HG03342 (cell line): ENCODE data around the gene ARSD.
"Not testable (repeated sequence)": the region's sequence is repeated elsewhere in the genome, so short reads cannot be mapped to it uniquely, and the experiment has no call there.

ENCODE experiments used
- ATAC-seq: cut with Tn5 transposase; IDR thresholded peaks from one replicate; pipeline ENCODE4 v1.9.1; 2021; ENCODE audit warnings: mild to moderate bottlenecking, moderate library complexity; ENCODE audit not compliant: unreplicated experiment

Gene ARSD

DNA sequence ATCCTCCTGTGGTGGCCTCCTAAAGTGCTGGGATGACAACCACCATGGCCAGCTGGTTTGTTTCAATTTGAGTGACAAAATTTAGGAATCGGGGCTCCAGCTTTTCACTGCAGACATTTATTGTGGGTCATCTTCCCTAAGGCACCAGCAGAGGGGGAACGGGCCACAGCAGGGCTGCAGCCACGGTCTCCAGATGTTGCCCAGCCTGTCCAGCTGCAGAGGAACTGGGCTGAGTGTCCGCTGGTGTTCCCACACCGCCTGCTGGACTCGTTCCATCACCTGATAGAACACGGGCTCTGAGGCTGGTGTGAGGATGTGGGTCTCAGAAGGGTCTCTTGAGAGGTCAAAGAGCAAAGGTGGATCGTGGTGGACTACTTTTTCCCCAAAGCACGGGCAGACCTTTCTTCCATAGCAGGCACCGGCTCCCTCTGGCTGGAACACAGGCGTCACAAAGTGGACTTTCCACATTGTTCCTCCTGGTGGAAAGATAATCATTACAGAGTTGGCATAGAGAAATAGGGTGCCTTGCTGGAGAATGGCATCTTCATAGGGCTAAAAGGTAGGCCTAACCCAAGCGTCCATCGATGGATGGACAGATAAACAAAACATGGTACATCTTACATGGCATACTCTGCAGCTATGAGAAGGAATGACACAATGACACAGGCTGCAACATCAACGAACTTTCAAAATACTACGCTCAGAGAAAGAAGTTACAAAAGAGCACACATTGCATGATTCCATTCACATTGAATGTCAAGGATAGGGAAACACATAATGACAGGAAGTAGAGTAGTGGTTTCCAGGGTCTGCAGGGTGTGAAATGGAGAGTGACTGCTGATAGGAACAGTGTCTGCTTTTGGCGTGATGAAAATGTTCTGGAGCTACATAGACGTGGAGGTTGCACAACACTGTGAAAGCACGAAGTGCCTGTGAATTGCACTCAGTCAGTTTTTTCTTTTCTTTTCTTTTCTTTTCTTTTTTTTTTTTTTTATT, 5.9 kb upstream of the ARSD start:
- ATAC-seq, result no peak

DNA sequence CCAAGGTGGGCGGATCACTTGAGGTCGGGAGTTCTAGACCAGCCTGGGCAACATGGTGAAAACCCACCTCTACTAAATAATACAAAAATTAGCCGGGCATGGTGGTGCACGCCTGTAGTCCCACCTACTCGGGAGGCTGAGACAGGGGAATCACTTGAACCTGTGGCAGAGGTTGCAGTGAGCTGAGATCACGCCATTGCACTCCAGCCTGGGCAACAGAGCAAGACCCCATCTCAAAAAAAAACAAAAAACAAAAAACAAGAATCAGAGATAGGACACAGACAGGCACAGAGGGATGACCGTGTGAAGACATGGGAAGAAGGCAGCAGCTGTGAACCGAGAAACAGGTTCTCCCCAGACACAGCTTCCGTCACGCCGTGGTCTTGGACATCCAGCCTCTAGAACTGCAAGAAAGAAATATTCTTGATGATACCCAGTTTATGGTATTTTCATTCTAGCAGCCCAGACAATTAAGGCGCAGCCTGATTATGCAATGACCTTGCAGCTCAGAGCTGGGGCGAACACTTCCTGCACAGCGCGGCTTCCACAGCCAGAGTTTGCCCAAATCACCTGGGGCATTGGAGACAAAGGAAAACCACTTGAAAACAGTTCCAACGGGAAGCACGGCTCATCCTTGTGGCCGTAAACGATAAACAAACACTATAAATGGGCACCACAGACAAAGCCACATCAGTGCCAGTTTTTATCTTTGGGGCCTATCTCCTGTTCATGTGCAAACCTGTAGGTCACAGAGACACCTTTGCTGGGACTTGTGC, 4.2 kb upstream of the ARSD start:
- ATAC-seq, result no peak

DNA sequence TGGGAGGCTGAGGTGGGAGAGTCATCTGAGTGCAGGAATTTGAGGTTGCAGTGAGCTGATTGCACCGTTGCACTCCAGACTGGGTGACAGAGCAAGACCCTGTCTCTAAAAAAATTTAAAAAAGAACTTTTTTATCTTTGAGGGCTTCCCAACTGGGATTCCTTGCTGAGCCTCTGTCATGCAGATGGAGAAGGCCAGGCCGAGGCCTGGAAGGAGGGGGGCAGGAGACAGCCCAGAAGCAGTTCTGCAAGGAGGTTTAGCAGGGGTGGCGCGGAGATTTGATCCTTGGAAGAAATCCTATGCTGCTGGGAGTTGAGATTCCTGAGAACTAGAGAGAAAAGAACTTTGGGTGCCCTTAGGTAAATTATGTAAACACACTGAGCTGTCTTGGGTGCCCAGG, 2.5 kb upstream of the ARSD start:
- ATAC-seq, result no peak

DNA sequence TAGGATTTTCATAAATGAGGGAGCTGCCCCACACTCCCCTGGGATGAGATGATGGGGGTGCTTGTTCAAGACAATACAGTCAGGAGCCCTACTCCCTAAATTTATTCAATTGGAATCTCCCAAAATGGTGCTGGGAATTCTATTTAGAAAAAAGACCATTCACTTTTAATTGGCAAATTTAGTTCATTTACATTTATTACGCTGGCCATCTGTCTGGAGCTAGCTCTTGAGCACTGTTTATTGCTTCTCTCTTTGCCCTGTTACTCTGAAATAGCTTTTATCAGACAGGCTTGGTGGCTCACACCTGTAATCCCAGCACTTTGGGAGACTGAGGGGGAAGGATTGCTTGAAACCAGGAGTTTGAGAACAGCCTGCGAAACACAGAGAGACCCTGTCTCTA, 2.0 kb upstream of the ARSD start:
- ATAC-seq, result no peak

DNA sequence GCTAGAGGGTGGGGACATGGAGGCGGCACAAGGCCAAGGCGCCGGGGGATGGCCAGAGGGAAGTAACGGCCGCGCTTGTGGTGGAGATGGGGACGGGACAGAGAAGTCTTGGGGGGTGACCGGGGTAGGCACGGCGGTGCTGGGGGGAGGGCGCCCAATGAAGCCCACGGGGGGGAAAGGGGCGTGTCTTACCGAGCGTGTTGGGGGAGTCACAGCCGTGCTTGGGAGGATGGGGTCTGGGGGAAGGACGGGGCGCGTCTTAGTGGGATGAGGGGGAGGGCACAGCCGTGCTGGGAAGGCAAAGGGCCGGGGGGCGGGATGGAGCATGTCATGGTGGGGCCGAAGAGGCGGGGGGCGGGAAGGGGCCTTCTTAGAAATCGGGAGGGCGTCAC, 952 bp downstream of the ARSD start:
- ATAC-seq, result no peak

DNA sequence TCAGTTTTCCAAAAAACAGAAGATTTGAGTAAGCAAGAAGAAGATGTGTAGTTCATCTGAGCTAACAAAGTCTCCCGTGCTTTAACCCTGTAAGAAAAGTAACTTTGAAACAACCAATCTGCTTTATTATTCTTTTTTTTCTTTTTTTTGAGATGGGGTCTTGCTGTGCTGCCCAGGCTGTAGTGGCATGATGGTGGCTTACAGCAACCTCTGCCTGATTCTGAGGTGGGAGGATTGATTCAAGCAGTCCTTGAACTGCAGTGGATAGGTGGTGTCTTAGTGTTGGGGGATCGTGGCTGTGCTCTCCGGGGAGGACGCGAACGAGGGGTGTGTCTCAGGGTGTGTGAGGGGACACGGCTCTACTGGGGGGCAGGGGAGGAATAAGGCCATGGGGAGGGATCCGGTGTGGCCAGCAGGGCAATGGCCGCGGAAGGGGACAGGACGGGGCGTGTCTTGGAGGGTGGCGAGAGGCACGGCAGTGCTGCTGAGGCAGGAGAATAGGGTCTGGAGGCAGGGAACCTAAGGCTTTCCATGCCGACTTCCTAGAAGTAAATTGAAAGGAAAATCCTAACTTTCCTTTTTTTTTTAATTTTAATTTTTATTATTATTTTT, 2.4 kb downstream of the ARSD start:
- ATAC-seq, result no peak

DNA sequence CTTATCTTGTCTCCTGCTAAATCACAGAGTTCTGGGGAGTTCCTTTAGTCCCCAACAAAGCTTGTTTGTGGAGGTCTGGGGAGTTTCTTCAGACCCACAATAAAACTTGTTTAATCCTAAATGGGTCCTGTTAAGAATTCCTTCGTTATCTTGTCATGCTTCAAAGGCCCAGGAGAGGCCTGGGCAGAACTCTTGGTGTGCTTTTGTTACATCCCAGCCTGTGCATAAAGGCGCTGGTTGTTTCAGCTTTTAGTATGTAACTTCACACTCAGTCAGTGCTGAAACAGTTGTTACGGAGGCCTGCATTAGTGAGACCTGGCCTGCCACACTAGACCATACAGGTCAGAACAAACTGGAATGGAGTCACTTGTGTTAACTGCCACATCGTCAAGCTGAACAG, 2.9 kb downstream of the ARSD start:
- not testable (repeated sequence) for ATAC-seq

DNA sequence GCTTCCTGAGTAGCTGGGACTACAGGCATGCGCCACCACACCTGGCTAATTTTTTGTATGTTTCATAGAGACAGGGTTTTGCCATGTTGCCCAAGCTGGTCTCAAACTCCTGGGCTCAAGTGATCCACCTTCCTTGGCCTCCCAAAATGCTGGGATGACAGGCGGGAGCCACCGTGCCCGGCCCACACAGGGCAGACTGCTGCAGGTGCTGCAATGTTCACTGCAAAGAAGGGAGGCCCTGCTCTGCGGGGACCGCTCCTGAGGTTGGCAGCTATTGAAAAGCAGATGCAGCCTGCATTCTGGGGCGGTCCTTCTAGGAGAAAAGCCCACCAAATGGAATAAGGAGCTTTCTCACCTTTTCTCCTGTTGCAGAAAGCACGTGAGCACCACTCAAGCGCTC, 5.0 kb downstream of the ARSD start:
- ATAC-seq, result no peak

DNA sequence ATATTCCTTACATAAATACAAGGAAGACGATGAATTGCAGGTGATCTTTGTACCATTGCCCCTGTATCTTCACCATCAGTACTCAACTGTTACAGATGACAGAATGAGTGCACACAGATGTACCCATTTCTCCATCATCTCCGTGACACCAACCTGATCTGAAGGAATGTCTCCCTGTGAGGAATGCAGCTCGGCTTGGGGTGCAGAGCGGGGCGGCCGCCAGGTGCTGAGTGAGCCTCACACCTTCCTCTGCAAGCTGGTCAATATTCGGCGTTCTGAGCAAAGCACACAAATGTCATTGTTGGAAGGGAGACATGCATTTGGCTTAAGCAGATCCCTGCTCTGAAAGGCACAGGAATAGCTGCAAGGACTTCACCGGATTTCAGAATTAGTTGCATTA, 7.4 kb downstream of the ARSD start:
- ATAC-seq, result no peak

DNA sequence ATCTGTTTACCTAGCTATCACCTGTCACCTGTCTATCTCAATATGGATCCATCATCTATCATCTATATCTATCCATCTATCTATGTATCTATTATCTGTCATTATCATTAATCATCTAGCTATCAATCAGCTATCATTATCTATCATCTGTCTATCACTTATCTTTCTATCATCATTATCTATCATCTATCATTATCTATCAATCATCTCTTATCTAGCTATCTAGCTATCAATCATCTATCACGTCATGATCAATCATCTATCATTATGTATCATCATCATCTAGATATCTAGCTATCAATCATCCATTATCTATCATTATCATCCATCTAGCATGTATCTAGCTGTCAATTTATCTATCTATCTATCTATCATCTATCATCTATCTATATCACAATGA, 7.9 kb downstream of the ARSD start:
- ATAC-seq, result no peak

DNA sequence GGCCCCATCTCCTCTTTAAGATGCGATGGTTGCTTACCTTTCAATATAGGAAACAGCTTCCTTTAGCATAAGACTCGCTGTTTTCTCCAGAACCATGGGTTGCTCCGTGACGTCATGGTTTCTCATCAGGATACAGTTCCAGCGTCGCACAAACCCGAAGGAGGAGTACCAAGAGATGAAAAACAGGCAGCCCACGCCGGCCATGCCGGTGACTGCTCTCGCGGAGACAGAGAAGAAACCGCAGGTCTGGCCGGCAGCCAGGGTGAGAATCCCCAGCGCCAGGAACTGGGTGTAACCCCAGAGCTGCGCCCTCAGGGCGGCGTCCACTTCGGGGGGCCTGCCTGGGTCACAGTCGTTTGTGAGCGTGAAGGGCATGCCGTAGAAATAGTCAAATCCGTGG, 11.4 kb downstream of the ARSD start:
- no peak for ATAC-seq

DNA sequence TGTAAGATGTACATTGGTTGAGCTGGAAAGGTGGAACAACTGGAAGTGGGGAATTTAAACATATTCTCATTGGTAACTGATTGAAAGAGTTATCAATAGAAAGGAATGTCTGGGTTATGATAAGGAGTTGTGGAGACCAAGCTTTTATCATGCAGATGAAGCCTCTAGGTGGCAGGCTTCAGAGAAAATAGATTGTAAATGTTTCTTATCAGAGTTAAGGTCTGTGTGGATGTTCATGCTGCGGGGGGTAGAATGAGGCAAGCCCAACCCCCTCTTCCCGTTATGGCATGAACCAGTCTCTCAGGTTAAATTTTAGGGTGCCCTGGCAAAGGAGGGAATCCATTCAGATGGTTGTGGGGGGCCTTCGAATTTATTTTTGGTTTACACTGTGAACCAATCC, 16.0 kb downstream of the ARSD start:
- no peak for ATAC-seq

DNA sequence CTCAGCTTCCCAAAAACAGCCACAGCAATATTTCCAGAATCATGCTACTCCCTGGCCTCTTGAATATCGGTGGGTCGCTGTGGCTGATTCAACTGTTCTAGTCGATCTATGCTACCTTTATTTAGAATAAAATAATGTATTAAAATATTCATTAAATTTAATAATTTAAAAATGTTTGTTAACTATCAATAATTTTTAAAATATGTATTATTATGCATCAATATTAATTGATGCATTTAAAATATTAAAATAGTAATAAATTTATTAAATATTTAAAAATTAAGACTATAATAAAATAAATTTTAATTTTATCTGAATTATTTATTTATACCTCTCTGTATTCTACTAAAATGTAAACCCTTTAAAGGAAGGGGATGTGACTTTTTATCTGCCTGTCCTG, 19.0 kb downstream of the ARSD start:
- ATAC-seq, result no peak

DNA sequence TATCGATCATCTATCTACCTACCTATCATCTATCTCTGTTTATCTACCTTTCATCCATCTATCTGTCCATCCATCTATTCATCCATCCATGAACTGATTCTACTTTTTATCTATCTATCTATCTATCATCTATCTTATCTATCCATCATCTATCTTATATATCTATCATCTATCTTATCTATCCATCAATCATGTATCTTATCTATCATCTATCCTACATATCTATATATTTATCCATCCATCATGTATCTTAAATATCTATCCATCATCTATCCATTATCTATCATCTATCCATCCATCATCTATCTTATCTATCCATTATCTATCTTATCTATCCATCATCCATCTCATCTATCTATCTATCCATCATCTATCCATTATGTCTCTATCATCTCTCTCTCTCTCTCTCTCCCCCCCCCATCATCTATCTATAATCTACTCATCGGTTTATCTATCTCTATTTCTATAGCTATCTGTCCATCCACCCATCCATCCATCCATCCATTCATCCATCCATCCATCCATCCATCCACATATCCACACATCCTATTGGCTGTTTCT, 20.9 kb downstream of the ARSD start:
- no peak for ATAC-seq

DNA sequence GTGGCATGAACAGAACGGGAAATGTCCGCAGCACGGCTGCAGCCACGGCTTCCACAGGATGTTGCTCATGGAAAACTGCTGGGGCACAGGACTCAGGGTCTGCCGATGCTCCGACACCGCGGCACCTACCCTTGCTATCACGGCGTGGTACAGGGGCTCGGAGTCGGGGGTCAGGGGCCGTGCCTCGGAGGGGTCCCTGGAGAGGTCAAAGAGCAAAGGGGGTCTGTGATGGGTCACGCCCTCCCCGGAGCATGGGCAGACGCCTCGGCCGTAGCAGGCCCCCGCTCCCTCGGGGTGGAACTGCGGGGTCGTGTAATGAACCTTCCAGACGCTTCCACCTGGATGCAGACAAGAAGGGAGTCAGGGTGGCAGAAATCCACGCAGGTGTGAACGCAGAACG, 21.8 kb downstream of the ARSD start:
- no peak for ATAC-seq

DNA sequence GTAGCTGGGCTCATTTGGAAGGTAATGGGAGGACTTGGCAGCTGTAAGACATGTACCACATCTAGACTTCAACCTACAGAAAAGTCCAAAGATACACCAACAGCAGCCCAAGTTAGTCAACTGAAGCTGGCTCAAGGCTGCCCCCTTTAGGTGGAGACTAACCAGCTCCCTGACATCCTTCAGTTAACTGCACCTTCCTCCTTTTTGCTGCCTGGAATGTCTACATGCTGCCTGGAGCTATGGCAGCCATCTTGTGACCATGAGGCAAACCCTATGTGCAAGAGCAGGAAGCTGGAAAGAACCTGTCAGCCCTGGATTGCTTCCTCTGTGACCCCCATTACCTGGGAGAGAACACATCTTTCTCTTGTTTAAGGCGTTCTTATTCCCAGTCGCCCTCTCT, 25.8 kb downstream of the ARSD start:
- ATAC-seq, result no peak

DNA sequence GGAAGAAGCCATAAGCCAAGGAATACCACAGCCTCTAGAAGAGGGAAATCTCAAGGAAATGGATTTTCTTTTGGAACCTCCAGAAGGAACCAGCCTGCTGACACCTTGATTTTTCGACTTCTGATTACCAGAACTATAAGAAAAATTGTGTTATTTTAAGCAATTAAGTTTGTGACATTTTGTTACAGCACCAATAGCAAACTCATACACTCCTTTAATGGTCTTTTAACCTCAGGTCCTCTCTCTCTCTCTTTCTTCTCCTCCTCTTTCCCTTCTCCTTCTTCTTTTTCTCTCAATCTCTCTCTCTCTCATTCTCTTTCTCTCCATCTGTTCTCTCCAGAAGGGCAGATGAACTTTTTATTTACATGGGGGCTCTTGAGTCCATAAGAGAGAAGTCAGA, 26.3 kb downstream of the ARSD start:
- no peak for ATAC-seq

DNA sequence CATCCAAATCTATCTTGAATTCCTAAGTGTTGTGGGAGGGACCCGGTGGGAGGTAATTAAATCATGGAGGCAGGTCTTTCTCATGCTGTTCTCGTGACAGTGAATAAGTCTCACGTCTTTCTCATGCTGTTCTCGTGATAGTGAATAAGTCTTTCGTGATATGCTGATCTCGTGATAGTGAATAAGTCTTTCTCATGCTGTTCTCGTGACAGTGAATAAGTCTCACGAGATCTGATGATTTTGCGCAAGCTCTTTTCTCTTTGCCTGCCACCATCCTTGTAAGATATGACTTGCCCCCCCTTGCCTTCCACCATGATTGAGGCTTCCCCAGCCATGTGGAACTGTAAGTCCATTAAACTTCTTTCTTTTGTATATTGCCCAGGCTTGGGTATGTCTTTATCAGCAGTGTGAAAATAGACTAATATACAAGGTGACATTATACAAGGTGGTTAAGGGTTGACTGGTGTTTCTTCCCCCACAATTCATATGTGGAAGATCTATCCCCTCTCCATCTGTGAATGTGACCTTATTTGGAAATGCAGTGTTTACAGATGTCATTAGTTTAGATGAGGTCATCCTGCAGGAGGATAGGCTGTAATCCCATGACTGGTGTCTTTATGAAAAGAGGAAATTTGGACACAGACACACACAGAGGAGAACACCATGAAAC, 27.6 kb downstream of the ARSD start:
- no peak for ATAC-seq

DNA sequence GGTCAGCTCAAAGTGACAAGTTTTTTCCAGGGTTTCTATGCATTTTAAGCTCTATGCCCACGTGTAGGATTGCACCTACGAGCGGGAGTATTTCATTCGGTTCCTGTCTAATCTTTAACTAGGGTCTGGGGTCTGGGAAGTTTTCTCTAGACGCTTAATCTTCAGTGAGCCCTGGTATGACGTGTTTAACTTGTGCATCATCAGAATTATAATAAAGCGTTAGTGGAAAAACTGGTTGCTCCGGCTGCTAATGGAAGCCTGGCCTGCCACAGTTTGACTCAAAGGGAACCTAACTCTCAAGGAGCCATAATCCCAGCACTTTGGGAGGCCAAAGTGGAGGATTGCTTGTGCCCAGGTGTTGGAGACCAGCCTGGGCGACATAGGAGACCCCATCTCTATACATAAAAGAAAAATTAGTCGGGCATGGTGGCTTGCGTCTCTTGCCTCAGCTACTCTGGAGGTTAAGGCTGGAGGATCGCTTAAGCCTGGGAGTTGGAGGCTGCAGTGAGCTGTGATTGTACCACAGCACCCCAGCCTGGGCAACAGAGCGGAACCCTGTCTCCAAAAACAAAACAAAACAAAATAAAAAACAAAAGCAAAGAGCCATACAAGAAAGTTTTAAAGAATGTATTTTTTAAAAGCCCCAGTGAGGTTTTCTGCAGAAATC, 30.2 kb downstream of the ARSD start:
- ATAC-seq, result no peak
